Measurements from ENCODE around the gene MAPK6. TPM values are rescaled to one million over a fixed set of nuclear protein-coding genes. Genes with fewer than 3 reads are reported as not detected.

MAPK6 gene
- total and polyA plus RNA-seq, 9 of the 15 experiments (the other 6 are each of a cell fraction or from before 2014, with no cell fraction given), result 28.5 to 97.1 (median 74.0) TPM

DNA sequence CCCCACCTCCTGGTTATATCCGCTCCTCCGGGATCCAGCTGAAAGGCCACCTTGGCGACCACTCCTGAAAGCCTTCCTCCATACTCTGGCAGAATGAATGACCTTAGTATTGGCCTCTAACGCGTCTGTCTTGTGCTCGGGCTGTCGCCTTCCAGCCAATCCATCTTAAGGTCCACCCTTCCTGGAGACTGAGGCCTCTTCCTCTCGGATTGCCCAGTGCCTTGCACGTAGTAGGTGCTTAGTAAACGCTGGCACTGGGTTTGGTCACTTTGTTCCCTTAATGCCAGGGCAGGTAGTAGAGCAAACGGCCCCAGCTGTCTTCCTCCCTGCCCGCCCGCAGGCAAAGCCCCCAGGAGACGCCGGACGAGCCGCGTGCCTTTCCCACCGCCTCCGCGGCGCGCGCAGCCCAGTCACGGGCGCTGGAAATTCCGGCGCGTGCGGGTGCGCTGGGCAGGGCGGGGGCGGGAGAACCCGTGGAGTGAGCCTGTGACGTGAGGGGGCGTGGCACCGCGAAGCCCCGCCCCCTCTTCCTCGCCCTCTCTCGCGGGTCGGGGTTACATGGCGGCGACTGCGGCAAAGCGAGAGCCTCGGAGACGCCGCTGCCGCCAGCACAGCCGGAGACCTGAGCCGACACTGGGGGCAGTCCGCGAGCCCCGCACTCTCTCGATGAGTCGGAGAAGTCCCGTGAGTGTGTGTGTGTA is at the start of gene MAPK6 (continued):
- TF ChIP-seq, protein P1, sequence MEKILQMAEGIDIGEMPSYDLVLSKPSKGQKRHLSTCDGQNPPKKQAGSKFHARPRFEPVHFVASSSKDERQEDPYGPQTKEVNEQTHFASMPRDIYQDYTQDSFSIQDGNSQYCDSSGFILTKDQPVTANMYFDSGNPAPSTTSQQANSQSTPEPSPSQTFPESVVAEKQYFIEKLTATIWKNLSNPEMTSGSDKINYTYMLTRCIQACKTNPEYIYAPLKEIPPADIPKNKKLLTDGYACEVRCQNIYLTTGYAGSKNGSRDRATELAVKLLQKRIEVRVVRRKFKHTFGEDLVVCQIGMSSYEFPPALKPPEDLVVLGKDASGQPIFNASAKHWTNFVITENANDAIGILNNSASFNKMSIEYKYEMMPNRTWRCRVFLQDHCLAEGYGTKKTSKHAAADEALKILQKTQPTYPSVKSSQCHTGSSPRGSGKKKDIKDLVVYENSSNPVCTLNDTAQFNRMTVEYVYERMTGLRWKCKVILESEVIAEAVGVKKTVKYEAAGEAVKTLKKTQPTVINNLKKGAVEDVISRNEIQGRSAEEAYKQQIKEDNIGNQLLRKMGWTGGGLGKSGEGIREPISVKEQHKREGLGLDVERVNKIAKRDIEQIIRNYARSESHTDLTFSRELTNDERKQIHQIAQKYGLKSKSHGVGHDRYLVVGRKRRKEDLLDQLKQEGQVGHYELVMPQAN (IDR thresholded peaks at IDR 0.05; ENCODE audit: borderline replicate concordance), result peak; percentile 79; the same call in 1 of the 2 replicates
- TF ChIP-seq ZNF232 (CRISPR knock-in tag; IDR thresholded peaks at IDR 0.05) (0 out of 2 replicates have a peak, but pooled peaks have one; percentile 17), ZNF507 (tag; conservative IDR thresholded peaks at IDR 0.05) (no peak), NFIC (IDR thresholded peaks at IDR 0.05) (no peak; the same call in 1 of the 2 replicates), ERF (CRISPR knock-in tag; IDR thresholded peaks at IDR 0.05) (no peak), MAZ (CRISPR knock-in tag; conservative IDR thresholded peaks at IDR 0.05 in 1 of 2, IDR thresholded peaks at IDR 0.05 in 1 of 2) (peak; percentile 97 to 99), SPI1 (IDR thresholded peaks at IDR 0.05; ENCODE audit: borderline replicate concordance, low read depth, low read length) (no peak), SIRT6 (IDR thresholded peaks at IDR 0.05; ENCODE audit: low read depth, low read length) (no peak), BHLHE40 (IDR thresholded peaks at IDR 0.05; ENCODE audit: low read length) (peak; percentile 100), ZEB2 (IDR thresholded peaks at IDR 0.05) (no peak), NBN (IDR thresholded peaks at IDR 0.05; ENCODE audit: low read depth) (no peak)
- TF ChIP-seq, protein P2, sequence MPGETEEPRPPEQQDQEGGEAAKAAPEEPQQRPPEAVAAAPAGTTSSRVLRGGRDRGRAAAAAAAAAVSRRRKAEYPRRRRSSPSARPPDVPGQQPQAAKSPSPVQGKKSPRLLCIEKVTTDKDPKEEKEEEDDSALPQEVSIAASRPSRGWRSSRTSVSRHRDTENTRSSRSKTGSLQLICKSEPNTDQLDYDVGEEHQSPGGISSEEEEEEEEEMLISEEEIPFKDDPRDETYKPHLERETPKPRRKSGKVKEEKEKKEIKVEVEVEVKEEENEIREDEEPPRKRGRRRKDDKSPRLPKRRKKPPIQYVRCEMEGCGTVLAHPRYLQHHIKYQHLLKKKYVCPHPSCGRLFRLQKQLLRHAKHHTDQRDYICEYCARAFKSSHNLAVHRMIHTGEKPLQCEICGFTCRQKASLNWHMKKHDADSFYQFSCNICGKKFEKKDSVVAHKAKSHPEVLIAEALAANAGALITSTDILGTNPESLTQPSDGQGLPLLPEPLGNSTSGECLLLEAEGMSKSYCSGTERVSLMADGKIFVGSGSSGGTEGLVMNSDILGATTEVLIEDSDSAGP (CRISPR knock-in tag; IDR thresholded peaks at IDR 0.05), result no peak
- TF ChIP-seq, protein P3, sequence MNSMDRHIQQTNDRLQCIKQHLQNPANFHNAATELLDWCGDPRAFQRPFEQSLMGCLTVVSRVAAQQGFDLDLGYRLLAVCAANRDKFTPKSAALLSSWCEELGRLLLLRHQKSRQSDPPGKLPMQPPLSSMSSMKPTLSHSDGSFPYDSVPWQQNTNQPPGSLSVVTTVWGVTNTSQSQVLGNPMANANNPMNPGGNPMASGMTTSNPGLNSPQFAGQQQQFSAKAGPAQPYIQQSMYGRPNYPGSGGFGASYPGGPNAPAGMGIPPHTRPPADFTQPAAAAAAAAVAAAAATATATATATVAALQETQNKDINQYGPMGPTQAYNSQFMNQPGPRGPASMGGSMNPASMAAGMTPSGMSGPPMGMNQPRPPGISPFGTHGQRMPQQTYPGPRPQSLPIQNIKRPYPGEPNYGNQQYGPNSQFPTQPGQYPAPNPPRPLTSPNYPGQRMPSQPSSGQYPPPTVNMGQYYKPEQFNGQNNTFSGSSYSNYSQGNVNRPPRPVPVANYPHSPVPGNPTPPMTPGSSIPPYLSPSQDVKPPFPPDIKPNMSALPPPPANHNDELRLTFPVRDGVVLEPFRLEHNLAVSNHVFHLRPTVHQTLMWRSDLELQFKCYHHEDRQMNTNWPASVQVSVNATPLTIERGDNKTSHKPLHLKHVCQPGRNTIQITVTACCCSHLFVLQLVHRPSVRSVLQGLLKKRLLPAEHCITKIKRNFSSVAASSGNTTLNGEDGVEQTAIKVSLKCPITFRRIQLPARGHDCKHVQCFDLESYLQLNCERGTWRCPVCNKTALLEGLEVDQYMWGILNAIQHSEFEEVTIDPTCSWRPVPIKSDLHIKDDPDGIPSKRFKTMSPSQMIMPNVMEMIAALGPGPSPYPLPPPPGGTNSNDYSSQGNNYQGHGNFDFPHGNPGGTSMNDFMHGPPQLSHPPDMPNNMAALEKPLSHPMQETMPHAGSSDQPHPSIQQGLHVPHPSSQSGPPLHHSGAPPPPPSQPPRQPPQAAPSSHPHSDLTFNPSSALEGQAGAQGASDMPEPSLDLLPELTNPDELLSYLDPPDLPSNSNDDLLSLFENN (IDR thresholded peaks at IDR 0.05; ENCODE audit: low read depth in 2 of 2, low read length in 2 of 2), result 0 out of 4 replicates have a peak, but pooled peaks of 1 of the 2 experiments have one; percentile 50
- TF ChIP-seq, protein P4, sequence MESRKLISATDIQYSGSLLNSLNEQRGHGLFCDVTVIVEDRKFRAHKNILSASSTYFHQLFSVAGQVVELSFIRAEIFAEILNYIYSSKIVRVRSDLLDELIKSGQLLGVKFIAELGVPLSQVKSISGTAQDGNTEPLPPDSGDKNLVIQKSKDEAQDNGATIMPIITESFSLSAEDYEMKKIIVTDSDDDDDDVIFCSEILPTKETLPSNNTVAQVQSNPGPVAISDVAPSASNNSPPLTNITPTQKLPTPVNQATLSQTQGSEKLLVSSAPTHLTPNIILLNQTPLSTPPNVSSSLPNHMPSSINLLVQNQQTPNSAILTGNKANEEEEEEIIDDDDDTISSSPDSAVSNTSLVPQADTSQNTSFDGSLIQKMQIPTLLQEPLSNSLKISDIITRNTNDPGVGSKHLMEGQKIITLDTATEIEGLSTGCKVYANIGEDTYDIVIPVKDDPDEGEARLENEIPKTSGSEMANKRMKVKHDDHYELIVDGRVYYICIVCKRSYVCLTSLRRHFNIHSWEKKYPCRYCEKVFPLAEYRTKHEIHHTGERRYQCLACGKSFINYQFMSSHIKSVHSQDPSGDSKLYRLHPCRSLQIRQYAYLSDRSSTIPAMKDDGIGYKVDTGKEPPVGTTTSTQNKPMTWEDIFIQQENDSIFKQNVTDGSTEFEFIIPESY (CRISPR knock-in tag; IDR thresholded peaks at IDR 0.05), result peak; percentile 84
- TF ChIP-seq, protein P5, sequence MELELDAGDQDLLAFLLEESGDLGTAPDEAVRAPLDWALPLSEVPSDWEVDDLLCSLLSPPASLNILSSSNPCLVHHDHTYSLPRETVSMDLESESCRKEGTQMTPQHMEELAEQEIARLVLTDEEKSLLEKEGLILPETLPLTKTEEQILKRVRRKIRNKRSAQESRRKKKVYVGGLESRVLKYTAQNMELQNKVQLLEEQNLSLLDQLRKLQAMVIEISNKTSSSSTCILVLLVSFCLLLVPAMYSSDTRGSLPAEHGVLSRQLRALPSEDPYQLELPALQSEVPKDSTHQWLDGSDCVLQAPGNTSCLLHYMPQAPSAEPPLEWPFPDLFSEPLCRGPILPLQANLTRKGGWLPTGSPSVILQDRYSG (tag; conservative IDR thresholded peaks at IDR 0.05; ENCODE audit: low read depth), result 0 out of 2 replicates have a peak, but pooled peaks have one; percentile 51

All from K562 (cell line).